HG02943 (cell line): Measurements from ENCODE around the gene FAM83F.
A peak's percentile ranks its signal among the peaks of the same experiment; 100 is the strongest.

Source experiments
- ATAC-seq: cut with Tn5 transposase; IDR thresholded peaks from one replicate; pipeline ENCODE4 v1.9.1; 2021; ENCODE audit warnings: mild to moderate bottlenecking, low read depth, moderate library complexity; ENCODE audit not compliant: unreplicated experiment

FAM83F gene

DNA sequence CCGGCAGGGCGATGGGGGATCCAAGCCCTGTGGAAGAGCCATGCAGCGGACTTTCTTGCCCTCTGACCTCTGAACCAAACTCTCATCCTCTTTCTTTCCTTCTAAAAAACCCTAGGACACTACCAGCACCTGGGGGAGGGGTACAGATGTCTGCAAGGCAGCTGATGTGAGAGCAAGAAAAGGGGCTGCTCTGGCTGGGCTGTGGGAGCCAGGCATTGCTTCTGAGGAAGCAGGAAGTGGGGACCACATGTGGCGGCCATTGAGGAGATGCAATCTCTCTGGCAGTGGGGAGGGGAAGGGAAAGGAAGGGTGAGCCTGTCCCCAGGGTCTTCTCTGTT is 36.0 kb downstream of the FAM83F start:
- no peak for ATAC-seq

DNA sequence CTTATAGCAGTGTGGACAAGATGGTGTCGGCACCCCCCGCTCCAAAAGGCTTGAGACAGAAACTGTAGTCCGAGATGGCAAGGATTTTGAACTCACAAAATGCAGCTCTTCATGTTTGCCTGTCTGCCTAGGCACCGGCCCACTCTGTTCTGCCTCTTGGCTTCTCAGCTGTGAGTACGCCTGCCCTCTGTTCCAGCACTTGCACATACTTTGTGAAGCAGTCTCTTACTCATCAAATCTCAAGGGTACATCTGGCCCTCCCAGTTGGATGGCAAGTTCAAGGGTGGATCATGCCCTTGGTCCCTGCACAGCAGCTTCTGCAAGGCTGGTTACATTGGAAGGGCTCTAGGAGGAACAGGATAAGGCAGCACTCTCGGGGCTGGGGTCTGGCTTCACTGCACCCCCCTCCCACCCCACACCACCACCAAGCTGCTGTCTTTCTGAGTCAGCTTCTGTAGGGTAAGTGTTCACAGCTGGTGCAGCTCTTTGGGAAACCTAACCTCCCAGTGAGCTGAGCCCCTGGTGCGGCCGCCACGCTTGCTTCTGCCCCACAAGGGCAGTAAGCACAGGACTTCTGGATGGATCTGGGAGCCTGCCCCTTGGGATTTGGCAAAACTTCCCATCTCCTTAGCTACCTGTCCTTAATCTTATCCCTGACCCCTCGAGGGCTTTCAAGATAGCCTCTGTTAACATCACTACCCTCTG is 37.2 kb downstream of the FAM83F start:
- no peak for ATAC-seq

DNA sequence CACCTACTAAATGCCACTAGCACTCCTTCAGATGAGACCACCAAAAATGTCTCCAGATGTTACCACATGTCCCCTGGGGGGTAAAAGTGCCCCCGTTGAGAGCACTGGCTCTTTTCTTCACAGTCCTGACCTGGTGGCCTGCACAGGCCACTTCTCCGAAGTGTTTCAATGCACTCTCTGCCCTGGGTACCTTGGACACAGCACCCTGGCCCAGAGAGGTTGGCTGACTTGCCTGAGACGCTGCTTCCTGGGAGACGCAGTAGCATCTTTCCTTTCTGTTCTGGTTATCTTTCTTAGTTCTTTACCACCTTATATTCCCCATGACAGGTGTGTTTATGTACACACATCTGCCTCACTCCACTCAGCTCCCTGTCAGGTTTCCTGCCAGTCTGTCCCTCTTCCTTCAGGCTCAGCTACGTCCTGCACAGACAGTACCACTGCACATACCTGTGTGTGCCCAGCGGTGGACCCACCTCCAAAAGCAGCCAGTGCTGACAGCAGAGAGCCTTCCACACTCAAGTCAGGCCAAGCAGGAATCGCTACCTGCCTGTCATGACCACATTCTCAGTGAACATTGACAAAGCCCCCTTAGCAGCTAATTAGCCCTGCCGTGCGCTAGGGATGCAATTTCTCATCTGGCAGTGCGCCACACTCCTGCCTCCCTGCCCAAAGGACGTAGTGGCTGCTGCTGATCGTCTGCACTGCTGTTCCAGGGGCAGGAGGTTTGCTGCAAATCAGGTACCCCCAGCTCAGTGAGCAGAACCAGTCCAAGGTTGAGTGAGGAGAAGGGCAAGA is 39.0 kb downstream of the FAM83F start:
- ATAC-seq = no peak

DNA sequence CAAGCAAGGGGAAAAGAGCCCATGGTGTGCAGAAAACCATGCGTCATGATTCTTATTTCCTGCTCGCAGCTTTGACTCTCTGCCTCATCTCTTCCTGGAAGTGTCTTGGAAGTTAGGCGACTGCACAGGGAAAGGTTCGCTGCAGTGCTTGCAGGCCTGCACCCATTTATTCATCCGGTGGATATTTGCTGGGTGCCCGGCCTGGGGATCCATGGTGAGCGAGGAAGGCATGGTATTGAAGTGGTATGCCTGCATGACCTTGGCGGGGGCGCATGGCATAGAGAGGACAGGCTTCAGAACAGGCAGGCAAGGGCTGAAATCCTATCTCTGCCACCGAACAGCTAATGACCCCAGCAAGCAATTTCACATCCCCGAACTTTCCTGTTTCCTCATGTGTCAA is 40.6 kb downstream of the FAM83F start:
- ATAC-seq = no peak

DNA sequence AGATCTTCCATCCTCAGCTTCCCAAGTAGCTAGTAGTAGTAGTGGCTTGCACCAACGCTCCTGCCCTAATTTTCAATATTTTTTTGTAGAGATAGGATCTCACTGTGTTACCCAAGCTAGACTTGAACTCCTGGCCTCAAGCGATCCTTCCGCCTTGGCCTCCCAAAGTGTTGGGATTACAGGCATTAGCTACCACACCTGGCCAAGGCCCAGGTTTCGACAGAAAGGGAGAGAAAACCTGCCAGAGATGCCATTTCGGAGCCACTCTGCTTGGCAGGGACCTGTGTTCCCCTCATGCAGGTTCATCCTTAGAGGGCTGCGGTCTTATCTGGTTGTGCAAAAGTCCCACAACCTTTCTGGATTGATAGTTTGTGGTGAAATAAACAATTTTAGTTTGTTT is 41.4 kb downstream of the FAM83F start:
- ATAC-seq = no peak

DNA sequence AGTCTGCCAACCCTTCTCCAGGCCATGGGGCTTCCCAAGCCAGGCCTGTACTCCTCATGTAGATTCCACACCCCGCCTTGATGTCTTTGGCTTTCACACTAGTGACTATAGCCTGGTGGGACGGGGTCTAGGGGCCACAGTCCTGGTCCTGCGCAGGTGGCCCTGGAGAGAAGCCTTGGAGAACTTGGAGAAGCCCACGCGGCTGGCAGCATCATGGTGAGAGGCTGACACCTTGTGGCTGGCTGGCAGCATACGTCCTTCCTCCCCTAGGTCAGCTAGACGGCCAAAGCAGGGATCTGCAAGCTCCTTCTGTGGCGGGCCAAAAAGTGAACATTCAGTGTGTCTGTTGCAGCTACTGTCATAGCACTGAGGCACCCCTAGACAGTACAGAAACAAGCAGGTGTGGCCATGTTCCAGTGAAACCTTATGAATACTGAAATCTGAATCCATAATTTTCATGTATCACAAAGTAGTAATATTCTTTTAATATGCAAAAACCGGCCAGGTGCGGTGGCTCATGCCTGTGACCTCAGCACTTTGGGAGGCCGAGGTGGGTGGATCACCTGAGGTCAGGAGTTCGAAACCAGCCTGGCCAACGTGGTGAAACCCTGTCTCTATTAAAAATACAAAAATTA is 42.0 kb downstream of the FAM83F start:
- ATAC-seq = no peak

DNA sequence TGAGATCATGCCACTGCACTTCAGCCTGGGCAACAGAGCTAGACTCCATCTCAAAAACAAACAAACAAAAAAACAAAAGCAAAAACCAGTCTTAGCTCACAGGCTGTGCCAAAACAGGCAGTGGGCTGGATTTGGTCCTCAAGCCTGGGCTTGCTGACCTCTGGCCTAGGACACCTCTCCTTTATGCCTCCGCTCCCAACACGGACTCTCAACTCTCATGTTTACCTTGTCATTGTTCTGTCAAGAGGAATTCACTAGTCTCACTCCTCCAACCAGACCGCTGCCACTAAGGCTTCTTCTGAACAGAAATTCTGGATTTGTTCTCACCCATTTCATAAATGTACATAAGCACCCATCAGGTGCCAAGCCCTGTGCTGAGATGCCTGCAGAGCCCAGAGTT is 42.6 kb downstream of the FAM83F start:
- ATAC-seq = no peak

DNA sequence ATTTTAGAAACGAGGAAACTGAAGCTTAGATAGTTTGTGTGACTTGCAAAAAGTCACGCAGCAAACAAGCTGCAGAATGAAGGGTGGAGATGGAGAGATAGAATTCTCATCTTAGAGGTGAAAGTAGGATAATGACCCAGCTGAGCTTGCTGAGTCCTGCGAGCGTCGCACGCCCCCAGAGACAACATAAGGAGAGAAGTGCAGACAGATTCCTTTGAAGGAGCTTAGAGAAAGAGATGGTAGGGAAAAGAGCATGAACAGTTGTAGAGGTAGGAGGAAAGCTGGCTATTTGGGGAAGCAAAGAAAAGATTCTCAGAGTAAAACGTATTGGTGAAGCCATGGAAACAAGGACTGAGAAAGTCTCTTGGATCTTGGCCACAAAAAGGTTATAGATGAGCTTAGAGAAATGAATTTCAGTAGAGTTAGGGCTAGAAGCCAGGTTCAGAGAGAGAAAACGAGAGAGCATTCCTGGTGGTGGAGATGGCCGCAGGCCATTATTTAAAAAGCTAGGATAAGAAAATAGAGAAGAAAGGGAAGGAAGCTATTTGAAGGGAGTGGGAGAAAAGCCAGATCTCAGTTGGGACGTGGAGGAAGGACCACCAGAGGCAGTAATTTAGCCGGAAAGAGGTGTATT is 44.8 kb downstream of the FAM83F start:
- ATAC-seq = no peak

DNA sequence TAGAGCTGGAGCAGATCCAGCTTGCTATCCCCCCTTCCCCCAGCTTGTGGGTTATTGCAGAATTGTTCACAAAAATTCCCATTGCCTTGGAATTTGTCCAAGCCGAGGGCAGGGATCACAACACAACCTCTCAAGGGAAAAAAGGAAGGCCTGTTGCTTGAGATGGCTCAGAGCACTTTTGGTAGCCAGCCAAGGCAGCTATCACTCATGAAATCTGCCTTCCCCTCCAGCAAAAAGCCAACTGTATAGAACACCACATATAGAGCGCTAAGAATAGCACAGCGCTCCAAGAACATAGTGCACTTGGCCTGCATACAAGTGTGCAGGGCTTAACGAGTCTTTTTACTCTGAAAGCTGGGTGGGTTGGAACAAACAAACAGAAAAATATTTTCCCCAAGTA is 46.2 kb downstream of the FAM83F start:
- ATAC-seq = no peak

DNA sequence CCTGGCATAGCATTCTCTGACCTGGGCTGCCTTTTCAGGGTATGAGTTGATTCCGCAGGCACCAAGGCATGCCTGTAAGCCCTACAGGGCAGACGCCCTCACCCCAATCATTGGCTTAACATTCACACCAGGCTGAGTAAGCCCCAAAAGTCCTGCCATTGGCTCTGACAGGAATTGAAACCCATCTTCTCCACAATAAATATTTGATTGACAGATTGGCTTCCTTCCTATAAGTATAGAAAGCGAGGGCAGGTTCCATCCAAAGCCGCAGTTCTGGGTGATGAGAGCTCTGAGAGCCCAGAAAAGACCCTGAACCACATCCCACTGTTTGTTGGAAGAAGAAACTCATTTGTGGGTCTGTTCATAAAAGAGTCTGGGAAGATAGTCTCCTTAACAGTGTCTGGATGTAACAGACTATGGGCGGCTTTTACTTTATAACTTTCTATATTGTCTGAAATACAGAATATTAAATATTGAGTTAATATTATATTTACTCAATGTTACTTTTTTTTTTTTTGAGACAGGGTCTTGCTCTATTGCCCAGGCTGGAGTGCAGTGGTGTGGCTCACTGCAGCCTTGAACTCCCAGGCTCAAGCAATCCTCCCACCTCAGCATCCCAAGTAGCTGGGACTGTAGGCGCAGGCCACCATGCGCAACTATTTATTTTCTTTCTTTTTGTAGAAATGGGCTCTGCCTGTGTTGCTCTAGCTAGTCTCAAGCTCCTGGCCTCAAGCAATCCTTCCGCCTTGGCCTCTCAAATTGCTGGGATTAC is 46.8 kb downstream of the FAM83F start:
- ATAC-seq = no peak

DNA sequence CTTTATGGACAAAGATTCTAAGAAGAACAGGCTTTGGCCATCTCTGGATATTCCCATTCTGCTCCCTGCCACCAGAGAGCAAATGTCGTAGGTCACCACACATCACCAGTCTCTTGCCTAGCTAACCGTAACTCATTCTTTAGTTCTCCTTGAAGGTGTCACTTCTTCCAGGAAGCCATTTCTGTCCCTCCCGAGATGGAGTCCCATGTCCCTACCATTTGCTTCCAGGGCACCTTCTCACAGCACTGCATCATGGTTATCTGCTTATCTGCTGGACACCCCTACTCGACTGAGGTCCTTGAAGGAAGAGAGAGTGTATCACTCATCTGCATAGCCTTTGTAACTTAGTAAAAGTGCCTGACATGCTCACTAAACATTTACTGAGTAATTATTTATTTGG is 47.6 kb downstream of the FAM83F start:
- no peak for ATAC-seq

DNA sequence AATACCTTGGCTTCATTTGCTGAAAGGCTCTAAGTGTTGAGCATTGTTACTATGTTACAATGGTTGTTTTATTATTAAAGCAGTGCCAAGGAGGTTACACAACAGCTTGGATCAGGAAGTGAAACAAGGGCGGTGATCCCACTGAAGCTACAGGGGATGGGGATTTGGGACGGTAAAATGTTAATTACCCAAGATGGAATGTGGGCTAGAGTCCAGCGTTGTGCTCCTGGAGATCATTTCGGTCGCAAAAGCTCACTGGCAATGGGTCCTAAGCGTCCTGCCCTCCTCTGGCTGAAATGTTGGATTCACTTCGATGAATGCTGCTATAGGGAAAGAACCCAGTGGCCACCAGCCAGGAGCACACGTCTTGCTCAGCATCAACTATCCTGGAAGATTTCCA is 48.3 kb downstream of the FAM83F start:
- ATAC-seq = no peak

DNA sequence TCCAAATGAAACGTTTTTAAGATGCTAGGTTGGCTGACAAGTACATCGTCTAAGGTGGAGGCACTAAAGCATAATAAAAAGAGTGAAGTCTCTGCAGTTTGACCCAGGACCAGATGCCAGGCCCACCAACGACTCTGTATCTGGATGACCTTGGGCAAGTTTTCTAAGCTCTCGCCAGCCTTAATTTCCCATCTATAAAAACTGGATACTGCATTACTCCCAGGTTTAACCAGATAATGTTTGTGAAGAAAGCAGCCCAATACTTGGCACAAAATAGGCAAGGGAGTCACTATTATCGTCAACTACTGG is 49.0 kb downstream of the FAM83F start:
- no peak for ATAC-seq

DNA sequence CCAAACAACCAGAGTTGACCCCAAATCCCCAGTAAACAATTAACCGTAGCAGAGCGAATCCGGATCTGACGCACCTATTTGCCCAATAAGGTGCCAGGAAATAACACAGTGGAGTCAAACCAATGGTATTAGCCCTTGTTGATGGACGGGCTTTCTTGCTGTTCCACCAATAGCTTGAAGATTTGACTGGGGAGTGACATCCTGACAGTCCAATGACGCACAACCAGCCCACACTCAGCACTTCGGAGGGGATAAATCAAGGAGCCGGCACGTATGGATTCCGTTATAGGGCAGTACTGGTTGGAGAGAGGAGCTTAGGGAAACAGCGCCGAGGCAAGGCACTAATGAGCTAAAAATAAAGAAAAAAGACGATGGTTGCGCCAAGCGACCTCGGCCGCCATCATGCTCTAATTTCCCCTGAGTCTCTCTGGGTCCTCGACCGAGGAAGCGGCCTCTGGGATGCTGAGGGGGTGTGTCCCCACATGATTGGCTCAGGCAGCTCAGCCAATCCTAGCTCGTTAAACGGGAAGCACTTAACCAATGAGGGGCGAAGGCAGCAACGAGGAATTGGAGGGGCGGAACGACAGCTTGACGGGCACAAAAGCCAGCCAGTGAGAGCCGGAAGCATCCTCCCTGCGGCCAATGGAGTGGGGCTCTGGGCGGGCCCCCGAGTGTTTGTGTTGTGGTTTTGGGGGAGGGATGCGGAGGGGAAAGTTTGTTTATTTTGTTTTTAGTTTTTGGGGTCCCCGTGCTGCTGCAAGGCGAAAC is 49.5 kb downstream of the FAM83F start:
- peak; percentile 87 for ATAC-seq

DNA sequence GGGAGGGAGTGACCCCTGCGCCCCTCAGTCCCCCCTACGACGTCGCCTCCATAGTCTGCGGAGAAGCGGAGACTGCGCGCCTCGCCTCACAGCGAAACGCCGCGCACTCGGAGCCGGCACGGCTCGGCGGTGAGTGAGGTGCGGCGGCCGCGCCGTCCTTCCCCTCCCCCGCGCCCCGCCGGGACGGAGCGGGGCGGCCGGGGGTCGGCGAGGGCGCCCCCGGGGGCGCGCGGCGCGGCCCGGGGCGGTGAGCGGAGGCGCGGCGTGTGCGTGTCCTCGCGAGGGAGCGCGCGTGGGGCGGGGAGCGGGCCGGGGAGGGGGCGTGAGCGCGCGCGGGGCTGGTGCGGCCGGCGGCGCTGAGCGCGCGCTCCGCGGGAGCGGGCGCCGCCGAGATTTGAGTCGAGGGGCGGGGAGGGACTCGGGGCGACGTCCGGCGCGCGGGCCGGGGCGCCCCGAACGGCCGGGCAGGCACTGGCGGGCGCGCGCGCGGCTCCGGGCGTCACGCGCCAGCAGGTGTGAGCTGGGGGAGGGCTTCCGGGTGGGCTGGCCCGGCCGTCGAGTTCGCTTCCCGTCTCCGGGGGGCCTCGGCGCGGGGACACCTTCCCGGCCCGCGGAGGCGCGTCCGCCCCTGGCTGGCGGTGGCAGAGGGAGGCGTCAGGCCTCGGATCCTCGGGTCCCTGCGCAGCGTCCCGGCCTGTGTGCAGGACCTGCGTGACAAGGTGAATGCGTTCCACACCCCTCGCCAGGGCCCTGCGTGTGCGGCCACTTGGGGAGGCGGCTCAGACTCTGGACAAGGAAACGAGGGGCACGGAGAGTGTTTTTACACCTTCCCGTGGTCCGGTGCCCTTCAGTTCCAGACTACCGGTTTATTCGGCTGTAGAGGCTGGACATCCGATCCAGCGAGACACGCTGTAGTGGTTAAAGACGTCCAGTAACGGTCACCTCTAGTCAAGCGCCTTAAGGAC is 50.4 kb downstream of the FAM83F start:
- no peak for ATAC-seq

DNA sequence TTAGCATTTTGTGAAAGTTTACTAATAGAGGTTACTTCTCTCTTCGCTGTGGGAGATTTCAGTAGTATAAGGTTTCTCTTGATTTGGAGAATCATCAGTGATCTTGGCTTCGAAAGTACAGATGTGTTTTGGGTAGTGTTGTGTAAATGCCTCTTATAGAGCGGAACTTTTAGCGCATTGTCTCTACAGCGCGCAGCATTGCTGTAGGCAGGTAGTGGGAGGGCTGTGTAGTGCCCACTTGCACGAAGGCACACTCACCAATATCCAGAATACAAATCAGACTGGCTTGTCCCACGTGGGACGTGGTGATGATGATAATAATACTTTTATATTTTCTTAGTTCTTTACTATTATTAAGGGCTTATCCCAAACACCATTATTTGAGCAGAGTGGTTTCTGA is 51.4 kb downstream of the FAM83F start:
- ATAC-seq = no peak

DNA sequence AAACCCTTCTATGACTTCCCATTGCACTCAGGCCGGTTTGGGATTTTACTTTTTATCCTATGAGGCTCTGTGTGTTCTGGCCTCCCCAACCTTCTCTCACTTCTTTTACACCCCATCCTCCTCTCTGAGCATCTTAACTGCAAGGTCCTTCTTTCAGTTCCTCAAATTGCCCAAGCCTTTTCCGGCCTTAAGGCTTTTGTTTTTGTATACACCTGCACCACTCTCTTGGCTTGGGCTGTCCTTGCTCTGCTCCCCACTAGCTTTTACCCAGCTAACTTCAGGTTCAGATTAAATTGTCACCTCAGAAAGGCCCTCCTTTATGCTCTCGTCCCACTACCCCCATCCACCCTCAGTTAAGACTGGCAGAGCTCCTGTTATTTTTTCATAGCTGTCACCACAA is 55.5 kb downstream of the FAM83F start:
- peak; percentile 72 for ATAC-seq

DNA sequence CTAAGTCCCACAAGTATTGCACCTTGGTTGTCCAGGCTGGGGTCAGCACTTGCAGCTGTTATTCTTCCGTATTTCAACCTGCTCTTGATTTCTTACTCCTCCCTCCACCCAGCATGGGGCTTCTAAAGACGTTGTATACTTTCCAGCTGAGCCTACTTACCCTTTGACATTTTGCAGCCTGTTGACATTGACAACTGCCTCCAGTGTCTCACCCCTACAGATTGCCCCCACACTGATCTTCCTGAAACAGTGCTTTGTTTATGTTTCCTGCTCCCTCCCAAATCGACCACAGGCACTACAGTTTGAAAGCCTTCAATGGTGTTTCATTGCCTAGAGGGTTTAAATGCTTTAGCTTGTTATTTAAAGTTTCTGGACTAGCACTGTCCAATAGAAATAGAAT is 56.6 kb downstream of the FAM83F start:
- ATAC-seq = no peak

DNA sequence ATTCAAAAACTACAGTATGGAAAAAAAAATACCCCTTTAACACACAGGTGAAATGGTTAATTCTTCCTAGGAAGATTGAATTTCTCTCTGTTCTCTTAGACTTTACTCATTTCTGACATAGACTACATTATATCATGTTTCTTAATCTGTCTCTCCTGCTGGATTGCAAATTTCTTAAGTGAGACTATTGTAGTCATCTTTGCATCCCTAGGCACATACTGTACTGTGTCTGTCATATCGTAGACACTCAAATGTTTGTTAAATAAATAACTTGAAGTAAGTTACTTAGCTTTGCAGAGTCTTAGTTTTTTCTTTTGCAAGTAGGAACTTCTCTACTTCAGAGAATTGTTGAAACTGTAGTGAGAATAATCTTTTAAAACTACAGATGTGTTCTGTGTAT is 58.7 kb downstream of the FAM83F start:
- ATAC-seq = no peak
